HG02981 (cell line): ENCODE results near the gene TBC1D23.
A peak's percentile ranks its signal among the peaks of the same experiment; 100 is the strongest.
"Not testable (repeated sequence)": the region's sequence is repeated elsewhere in the genome, so short reads cannot be mapped to it uniquely, and the experiment has no call there.

Source experiments
- ATAC-seq: cut with Tn5 transposase; IDR thresholded peaks from one replicate; pipeline ENCODE4 v1.9.1; 2021; ENCODE audit warnings: mild to moderate bottlenecking, moderate library complexity; ENCODE audit not compliant: unreplicated experiment

The TBC1D23 gene

GRCh38 chr3:100295089-100295488 is 34.3 kb downstream of the TBC1D23 start:
- no peak for ATAC-seq

- no peak for ATAC-seq
Measured at GRCh38 chr3:100297784-100298183, 37.0 kb downstream of the TBC1D23 start.

GRCh38 chr3:100299016-100299415 is 38.2 kb downstream of the TBC1D23 start:
- no peak for ATAC-seq

- no peak for ATAC-seq
Measured at GRCh38 chr3:100306695-100307094, 45.9 kb downstream of the TBC1D23 start.

GRCh38 chr3:100310355-100310965 is 49.7 kb downstream of the TBC1D23 start:
- no peak for ATAC-seq

- ATAC-seq = no peak
Measured at GRCh38 chr3:100311011-100311410, 50.2 kb downstream of the TBC1D23 start.

- ATAC-seq = peak; percentile 73
Measured at GRCh38 chr3:100316641-100317069, 55.9 kb downstream of the TBC1D23 start.

GRCh38 chr3:100317912-100318311 is 57.1 kb downstream of the TBC1D23 start:
- ATAC-seq = peak; percentile 74

- no peak for ATAC-seq
Measured at GRCh38 chr3:100319951-100320350, 59.2 kb downstream of the TBC1D23 start.

GRCh38 chr3:100324044-100324443 is 63.3 kb downstream of the TBC1D23 start:
- ATAC-seq = no peak

- no peak for ATAC-seq
Measured at GRCh38 chr3:100325827-100326226, 65.0 kb downstream of the TBC1D23 start.

GRCh38 chr3:100327377-100327776 is 66.6 kb downstream of the TBC1D23 start:
- not testable (repeated sequence) for ATAC-seq

- ATAC-seq = no peak
Measured at GRCh38 chr3:100329800-100330489, 69.2 kb downstream of the TBC1D23 start.

- no peak for ATAC-seq
Measured at GRCh38 chr3:100330651-100331050, 69.9 kb downstream of the TBC1D23 start.

GRCh38 chr3:100331660-100332059 is 70.9 kb downstream of the TBC1D23 start:
- no peak for ATAC-seq

- ATAC-seq = no peak
Measured at GRCh38 chr3:100333051-100333450, 72.3 kb downstream of the TBC1D23 start.

- peak; percentile 22 for ATAC-seq
Measured at GRCh38 chr3:100333970-100334487, 73.2 kb downstream of the TBC1D23 start.

GRCh38 chr3:100334488-100335351 is 73.9 kb downstream of the TBC1D23 start, which contains the start of gene NIT2:
TSS of gene NIT2 (plus strand) at chr3:100334757. CDS start at chr3:100334792, 35 bp downstream.
- peak; percentile 95 for ATAC-seq

GRCh38 chr3:100335434-100335833 is 74.6 kb downstream of the TBC1D23 start:
- peak; percentile 44 for ATAC-seq

GRCh38 chr3:100336229-100336628 is 75.4 kb downstream of the TBC1D23 start:
- ATAC-seq = not testable (repeated sequence)

- no peak for ATAC-seq
Measured at GRCh38 chr3:100338911-100339310, 78.1 kb downstream of the TBC1D23 start.
